ENCODE data around the gene PKIB. TPM values are rescaled to one million over a fixed set of nuclear protein-coding genes. Genes with fewer than 3 reads are reported as not detected.

The PKIB gene
- total RNA-seq, 2 donors from 2014 or later, result 63.4 to 113 TPM

DNA sequence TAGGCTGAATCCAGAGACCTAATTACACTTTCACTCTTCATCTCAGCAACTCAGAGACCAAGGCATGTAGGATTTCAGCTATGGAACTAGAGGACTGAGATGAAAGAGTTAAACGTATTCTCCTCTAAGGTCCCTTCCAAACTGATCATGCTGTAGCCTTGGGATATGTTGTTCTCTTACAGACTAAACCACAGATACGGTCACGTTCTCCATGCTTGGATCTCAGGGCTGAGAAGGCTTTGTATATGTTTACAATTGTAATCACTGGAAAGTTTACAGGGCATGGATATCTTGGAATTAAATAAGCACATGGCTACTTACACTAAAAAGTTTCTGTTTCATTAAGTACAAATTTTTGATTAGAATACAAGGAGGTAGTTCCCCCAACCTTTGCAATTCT is 50.1 kb downstream of the PKIB start:
- Histone ChIP-seq H3K4me1 (peaks cover 3% of the 10 kb centered on the region), H3K4me3 (no peak overlapping the region), H3K27me3 (no peaks in the 10 kb centered on the region), H3K9ac (ENCODE audit: low read depth in 2 of 2, low read length in 2 of 2) (no peak overlapping the region), H3K9me3 (no peaks in the 10 kb centered on the region), H3K27ac (no peak overlapping the region), H3K36me3 (no peaks in the 10 kb centered on the region)
- intact Hi-C loops (cut with DNase I), result no loop called here
- TF ChIP-seq, protein P1, sequence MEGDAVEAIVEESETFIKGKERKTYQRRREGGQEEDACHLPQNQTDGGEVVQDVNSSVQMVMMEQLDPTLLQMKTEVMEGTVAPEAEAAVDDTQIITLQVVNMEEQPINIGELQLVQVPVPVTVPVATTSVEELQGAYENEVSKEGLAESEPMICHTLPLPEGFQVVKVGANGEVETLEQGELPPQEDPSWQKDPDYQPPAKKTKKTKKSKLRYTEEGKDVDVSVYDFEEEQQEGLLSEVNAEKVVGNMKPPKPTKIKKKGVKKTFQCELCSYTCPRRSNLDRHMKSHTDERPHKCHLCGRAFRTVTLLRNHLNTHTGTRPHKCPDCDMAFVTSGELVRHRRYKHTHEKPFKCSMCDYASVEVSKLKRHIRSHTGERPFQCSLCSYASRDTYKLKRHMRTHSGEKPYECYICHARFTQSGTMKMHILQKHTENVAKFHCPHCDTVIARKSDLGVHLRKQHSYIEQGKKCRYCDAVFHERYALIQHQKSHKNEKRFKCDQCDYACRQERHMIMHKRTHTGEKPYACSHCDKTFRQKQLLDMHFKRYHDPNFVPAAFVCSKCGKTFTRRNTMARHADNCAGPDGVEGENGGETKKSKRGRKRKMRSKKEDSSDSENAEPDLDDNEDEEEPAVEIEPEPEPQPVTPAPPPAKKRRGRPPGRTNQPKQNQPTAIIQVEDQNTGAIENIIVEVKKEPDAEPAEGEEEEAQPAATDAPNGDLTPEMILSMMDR (IDR thresholded peaks at IDR 0.05), result no peak
- no peak for DNase-seq

DNA sequence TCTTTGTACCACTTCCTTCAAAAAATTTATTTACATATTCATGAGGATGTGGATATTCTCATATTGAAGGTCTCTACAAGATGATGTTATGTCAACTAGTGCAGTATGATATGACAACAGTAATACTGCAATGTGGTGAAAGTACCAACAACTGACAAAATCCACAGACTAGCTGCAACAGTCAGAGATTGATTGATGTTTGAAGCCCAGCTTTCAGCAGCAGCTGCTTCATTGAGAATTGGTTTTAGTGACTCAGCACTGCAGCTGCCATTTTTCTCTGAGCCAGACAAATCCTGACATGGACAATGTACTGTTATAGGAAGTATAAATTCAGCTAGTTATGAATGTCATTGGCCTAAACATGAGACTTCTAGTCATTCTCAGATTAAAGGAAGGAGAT is 53.8 kb downstream of the PKIB start:
- intact Hi-C loops (cut with DNase I), result no loop called here
- Histone ChIP-seq H3K4me3 (no peak overlapping the region), H3K27me3 (no peaks in the 10 kb centered on the region), H3K9me3 (no peaks in the 10 kb centered on the region), H3K27ac (no peak overlapping the region), H3K9ac (ENCODE audit: low read depth in 2 of 2, low read length in 2 of 2) (no peak overlapping the region), H3K4me1 (no peaks in the 10 kb centered on the region), H3K36me3 (no peaks in the 10 kb centered on the region)
- DNase-seq, result no peak
- TF ChIP-seq, protein P1 (IDR thresholded peaks at IDR 0.05), result no peak

DNA sequence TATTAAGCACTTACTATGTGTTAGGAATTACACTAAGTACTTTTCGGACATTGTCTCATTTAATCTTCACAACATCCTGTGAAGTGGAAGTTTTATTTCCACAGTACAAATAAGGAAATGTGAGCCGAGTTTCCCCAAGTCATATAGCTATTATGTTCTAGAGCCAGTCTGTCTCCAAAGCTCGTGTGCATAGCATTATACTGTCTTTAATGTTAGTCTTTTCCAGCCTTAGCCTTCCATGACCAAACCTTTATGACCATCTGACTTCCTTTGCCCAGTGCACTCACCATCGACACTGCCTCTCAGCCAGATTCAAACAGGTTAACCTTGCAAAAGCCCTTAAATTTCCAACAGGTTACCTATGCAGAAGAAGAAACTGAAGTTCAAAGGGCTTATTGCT is 55.7 kb downstream of the PKIB start:
- TF ChIP-seq, protein P1 (IDR thresholded peaks at IDR 0.05), result no peak
- Histone ChIP-seq H3K27me3 (no peaks in the 10 kb centered on the region), H3K9me3 (no peaks in the 10 kb centered on the region), H3K27ac (no peak overlapping the region), H3K4me3 (no peak overlapping the region), H3K36me3 (no peaks in the 10 kb centered on the region), H3K9ac (ENCODE audit: low read depth in 2 of 2, low read length in 2 of 2) (no peak overlapping the region), H3K4me1 (no peaks in the 10 kb centered on the region)
- no peak for DNase-seq
- intact Hi-C loops (cut with DNase I), result no loop called here

DNA sequence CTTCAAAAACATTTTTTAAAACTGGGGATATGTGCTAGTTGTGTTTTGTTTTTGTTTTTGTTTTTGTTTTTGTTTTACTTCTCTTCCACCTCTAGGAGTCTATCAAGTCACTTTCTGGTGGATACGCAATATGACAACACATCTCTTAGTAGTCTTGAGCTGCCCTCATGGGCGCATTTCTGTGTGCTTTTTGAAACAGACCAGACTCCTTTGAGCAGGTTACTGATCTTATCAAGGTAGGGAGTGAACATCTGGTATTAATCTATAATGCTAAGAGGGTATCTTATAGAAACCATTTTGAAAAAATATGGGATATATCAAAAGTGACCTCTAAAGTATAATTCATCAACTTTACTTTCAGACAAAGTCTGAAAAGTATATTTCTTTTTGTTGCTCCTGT is 56.2 kb downstream of the PKIB start:
- Histone ChIP-seq H3K27me3 (no peaks in the 10 kb centered on the region), H3K4me3 (no peak overlapping the region), H3K9me3 (no peaks in the 10 kb centered on the region), H3K27ac (no peak overlapping the region), H3K4me1 (no peaks in the 10 kb centered on the region), H3K36me3 (no peaks in the 10 kb centered on the region), H3K9ac (ENCODE audit: low read depth in 2 of 2, low read length in 2 of 2) (no peak overlapping the region)
- intact Hi-C loops (cut with DNase I), result no loop called here
- TF ChIP-seq, protein P1 (IDR thresholded peaks at IDR 0.05), result no peak
- DNase-seq, result no peak

DNA sequence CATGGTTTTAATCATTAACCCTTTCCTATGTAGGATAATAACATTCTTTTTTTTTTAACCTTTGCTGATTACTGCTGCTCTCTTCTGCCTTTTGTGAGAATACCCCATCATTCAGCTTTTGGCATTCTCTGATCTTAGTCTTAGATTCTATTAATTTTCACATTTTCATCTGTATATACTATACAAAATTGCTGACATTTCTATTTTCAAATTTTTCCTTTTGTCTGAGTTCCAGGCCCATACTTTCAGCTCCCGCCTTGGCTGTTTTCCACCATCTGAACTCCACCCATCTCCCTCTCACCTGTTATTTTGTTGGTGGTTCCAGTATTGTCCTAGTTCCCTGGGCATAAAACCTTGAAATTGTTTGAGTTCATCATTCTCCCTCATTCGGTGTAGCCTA is 59.2 kb downstream of the PKIB start:
- no peak for DNase-seq
- intact Hi-C loops (cut with DNase I), result no loop called here
- Histone ChIP-seq H3K4me3 (no peak overlapping the region), H3K27ac (no peak overlapping the region), H3K27me3 (no peaks in the 10 kb centered on the region), H3K9me3 (no peaks in the 10 kb centered on the region), H3K4me1 (no peaks in the 10 kb centered on the region), H3K36me3 (no peaks in the 10 kb centered on the region), H3K9ac (ENCODE audit: low read depth in 2 of 2, low read length in 2 of 2) (no peak overlapping the region)
- TF ChIP-seq, protein P1 (IDR thresholded peaks at IDR 0.05), result no peak

DNA sequence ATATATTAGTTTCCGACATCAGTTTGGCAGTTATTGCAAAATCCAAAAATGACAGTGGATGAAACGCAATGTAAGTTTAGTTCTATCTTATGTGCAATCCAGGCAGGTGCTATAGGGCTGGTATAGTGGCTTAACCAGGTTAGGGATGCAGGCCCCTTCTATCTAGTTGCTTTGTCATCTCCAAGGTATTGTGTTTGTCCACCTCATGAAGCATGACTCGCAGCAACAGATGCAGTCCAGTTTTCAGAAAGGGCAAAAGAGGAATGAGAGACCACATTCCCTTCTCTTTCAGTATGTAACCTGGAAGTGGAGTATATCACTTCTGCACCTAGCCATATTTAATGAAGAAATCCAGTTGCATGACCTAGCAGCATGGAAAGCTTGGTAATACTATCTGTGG is 59.7 kb downstream of the PKIB start:
- DNase-seq, result no peak
- Histone ChIP-seq H3K27ac (no peak overlapping the region), H3K9ac (ENCODE audit: low read depth in 2 of 2, low read length in 2 of 2) (no peak overlapping the region), H3K4me1 (no peaks in the 10 kb centered on the region), H3K27me3 (no peaks in the 10 kb centered on the region), H3K4me3 (no peak overlapping the region), H3K36me3 (no peaks in the 10 kb centered on the region), H3K9me3 (no peaks in the 10 kb centered on the region)
- TF ChIP-seq, protein P1 (IDR thresholded peaks at IDR 0.05), result no peak
- intact Hi-C loops (cut with DNase I), result no loop called here
